IPS-NIHi11 (cell line): Measurements from ENCODE around the gene PSMA6.
"Not testable (repeated sequence)": the region's sequence is repeated elsewhere in the genome, so short reads cannot be mapped to it uniquely, and the experiment has no call there.

Experiments used
- DNase-seq: peaks from one replicate; pipeline ENCODE4 v3.0.0; 2012; ENCODE audit warnings: mixed read lengths, low spot score

PSMA6 gene

DNA sequence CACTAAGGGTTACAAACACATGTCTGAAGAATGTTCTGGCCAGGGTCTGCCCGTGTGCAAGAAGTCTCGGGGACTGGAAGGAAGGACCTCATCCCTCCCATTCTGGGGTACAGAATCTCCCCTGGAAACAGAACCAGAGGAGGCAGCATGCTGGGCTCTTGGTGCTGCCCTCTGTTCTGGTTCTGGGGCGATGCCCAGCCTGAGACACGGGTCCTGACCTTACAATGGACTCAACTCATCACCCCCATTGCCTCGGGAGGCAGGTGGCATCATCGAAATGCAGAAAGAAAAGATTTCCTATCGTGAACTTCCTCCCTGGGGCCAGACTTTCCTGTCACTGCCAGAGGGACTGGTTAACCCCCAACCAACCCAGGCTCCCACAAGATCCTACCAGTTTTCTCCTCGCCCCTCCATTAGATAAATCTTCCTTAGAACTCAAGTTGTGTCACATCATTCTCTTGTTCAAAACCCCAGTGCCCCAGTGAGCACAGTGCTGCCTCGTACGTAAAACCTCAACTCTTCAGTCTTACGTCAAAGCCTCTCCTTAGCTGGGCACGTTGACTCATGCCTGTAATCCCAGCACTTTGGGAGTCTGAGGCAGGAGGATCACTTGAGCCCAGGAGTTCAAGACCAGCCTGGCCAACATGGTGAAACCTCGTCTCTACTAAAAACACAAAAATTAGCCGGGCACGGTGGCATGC lies 52.1 kb downstream of the PSMA6 start:
- no peak for DNase-seq

DNA sequence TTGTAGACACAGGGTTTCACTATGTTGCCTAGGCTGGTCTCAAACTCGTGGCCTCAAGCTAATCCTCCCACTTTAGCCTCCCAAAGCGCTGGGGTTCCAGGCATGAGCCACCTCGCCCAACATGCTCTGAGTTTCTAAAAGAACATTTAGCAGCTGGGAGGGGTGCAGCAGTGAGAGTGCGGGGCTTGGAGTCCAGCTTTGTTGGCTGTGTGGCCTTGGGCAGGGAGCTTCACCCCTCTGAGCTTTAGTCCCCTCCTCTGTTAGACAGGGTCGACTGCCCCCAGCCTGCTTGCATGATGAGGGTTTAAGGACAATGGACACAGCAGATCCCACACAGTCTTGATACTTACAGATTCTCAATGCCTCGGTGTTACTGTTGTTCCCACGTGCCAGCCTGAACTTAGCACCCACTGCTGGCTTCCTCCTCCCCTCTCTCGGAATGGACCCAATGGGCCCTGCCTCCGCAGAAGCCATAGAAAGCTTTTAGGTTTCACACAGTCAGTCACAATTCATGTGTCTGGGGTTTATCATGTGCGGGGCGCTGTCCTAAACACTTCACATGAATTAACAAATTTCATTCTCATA lies 54.6 kb downstream of the PSMA6 start:
- no peak for DNase-seq

GRCh38 chr14:35347323-35348043 lies 55.3 kb downstream of the PSMA6 start:
- DNase-seq: no peak

DNA sequence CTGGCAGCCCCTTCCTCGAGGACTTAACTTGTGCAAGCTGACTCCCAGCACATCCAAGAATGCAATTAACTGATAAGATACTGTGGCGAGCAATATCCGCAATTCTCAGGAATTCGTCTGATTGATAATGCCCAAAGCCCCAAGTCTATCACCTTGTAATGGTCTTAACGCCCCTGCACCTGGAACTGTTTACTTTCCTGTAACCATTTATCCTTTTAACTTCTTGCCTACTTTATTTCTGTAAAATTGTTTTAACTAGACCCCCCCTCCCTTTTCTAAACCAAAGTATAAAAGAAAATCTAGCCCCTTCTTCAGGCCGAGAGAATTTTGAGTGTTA lies 55.8 kb downstream of the PSMA6 start:
- DNase-seq: not testable (repeated sequence)

GRCh38 chr14:35349496-35350365 lies 57.5 kb downstream of the PSMA6 start:
- DNase-seq: no peak

- no peak for DNase-seq
Observed at GRCh38 chr14:35351497-35351896, 59.3 kb downstream of the PSMA6 start.

GRCh38 chr14:35351897-35352273 lies 59.7 kb downstream of the PSMA6 start:
- DNase-seq: no peak

DNA sequence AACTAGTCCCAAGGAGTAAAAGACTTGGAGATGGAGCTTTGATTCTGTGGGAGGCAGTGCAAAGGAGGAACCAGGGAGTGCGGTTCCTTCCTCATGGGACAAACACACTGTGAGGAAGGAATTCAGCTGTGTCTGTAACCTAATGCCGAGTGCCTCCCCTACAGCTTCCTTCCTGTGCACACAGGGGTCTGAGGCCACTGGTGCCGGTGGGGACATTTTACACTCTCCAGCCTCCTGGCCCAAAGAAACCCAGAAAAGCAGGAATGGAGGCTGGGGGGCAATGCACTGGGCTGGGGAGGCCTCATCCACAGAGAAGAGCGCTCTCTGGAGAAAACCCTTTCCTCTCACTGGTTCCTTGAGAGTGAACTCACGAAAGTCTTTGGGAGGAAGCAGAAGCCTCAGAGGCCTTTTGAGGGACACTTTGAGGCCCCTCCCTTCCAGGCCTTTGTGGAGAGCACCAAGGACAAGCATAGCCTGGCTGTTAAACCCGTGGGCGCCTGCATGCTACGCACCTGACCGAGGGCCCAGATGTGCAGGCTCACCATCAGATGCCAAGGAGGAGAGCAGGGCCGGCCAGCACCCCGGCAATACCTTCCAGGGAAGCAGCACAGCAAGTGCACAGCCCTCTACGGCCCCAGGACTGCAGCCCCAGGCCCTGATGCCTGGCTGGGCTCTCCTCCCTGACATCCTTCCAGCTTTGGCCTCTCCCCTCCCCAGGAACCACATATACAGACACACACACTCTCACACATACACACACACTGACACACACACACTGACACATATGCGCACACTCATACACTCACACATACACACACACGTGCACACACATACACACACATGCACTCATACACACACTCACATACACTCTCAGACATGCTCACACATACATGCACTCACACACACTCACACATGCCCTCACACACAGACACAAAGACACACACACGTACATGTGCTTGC lies 60.4 kb downstream of the PSMA6 start:
- DNase-seq: no peak

- no peak for DNase-seq
Observed at GRCh38 chr14:35353409-35354172, 61.4 kb downstream of the PSMA6 start.

GRCh38 chr14:35355235-35355634 lies 63.1 kb downstream of the PSMA6 start:
- DNase-seq: not testable (repeated sequence)

DNA sequence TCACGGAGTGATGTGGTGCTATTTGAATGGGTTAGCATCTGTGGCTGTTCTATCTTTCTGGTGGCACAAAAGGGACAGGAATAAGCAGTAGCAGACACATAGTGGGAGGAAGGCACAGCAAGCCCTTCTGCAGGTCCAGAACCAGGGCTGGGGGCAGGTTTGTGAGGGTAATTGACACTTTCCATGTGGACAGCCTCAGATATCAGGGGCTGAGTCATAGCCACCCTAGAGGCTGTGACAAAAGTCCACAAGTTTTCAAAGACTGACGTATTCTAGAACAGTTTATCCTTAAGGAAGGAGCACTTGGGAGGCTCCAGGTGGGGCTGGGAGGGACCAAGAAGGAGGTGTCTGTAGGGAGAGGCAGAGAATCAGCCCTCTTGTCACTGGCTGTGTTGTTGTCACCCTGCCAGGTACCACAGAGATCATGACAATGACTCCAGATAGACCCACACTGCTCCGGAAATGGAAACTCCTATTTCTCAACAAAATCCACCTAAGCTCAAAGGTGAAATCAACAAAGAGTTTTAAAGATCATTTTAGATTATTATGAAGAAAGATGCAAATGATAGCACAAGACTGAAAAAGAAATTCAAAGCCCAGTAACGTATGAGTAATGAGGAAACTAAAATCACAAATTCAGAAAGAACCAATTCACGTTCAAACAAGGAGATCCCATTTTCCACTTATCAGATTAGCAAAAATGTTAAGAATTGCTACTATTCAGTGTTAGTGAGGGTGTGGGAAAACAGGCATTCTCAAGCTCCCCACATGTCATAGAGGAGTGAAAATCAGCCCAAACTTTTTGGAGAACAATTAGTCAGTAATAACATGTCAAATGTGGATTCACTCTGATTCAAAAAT lies 64.0 kb downstream of the PSMA6 start:
- no peak for DNase-seq

DNA sequence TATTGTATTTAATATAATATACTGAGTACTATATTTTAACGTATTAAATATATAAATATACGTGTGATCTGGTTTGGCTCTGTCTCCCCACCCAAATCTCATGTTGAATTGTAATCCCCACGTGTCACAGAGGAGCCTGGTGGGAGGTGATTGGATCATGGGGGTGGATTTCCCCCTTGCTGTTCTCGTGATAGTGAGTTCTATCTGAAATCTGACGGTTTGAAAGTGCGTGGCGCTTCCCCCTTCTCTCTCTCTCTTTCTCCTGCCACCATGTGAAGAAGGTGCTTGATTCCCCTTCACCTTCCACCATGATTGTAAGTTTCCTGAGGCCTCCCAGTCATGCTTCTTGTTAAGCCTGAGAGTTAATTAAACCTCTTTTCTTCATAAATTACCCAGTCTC lies 67.5 kb downstream of the PSMA6 start:
- not testable (repeated sequence) for DNase-seq

DNA sequence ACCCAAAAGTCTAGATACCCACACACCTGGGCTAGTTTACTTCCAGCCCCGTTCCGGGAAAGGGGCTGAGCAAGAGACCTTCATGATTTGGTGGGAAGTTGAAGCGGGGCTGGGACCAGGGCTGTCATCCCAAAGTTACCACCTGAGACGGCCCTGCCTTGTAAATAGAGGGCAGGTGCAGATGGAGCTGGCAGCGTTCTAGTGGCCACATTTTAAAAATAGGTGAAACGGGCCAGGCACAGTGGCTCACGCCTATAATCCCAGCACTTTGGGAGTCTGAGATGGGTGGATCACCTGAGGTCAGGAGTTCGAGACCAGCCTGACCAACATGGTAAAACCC lies 68.9 kb downstream of the PSMA6 start:
- DNase-seq: no peak

DNA sequence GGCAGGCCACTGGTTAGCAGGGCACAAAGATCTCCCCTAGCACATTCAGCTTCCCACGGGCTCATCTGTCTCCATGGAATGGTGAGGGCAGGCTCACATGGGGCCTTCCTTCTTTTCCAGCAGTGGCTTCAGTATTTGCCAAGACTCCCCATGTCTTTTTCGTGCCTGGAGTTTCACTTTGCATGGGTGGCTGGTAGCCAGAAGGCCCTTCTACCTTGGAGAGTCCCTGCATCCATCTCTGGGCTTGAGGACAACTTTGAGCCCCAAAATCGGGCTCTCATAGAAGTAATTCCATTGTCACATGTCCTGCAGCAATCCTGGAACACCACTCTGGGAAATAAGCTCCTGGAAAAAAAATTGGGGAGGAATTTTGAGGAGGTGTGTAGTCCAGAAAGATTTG lies 70.3 kb downstream of the PSMA6 start:
- no peak for DNase-seq

DNA sequence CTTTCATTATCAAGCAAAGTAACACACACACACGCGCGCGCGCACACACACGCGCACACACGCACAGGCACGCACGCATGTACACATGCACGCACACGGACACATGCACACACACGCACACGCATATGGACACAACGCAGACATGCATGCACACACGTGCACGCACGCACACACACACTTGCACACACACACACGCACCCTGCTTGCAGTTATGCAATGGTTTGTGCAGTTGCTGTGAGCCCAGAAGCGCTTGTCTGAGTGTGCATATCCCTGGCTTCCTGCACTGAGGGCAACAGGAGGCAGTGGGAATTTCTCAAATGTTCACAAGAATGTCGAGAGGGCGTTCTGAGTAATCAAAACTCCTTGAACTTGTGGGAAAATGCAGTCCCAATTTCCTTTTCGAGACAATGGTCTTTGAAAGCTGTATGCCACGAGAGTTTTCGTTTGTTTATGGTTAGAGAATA lies 70.8 kb downstream of the PSMA6 start:
- no peak for DNase-seq

- no peak for DNase-seq
Observed at GRCh38 chr14:35365130-35366055, 73.2 kb downstream of the PSMA6 start.

- DNase-seq: no peak
Observed at GRCh38 chr14:35366056-35366451, 73.9 kb downstream of the PSMA6 start.

DNA sequence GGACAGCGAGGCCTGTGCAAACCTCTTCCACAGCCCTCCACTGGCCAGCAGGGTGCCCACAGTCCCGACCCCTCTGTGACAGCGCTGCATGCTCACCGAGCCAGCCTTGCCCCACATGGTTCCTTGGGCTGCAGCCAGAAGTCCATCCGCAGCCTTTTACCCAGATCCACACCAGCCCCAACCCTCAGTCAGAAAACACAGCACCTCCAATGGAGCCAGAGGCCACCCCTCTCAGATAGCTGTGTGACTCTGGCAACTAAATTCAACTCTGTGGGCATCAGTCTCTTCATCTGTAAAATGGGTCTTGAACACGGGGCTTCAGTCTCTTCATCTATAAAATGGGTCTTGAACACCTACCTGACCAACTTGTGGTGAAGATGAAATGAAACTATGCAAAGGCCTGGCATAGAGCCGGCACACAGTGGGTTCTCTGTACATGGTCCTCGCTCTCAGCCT lies 74.4 kb downstream of the PSMA6 start:
- no peak for DNase-seq

DNA sequence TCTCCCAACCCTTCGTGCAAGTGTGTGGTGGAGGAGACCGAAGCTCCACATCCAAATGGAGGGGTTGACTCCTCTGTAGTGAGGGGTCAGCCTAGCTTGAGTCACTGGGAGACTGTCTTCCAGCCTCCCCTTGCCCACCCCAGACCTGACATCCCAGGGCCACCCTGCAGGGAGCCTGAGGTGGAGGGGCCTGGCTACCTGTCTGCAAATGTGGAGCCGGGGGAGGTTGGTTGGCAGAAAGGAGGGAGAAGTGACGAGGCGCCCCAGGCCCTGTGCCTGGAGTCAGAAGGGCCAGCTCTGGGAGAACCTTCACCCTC lies 74.8 kb downstream of the PSMA6 start:
- no peak for DNase-seq
